HUES64 (cell line): ENCODE results near the gene PCSK2. TPM values are rescaled to one million over a fixed set of nuclear protein-coding genes. Genes with fewer than 3 reads are reported as not detected.
A peak's percentile ranks its signal among the peaks of the same experiment; 100 is the strongest.

Experiments
- H3K27ac ChIP-seq: 2 replicates; pipeline ENCODE4 v1.7.0; 2013; ENCODE audit warnings: low read depth, low read length, inconsistent platforms
- H3K27me3 ChIP-seq: 2 replicates; pipeline ENCODE4 v1.6.1; 2013; ENCODE audit warnings: mild to moderate bottlenecking, low read length; ENCODE audit not compliant: insufficient read depth
- H3K36me3 ChIP-seq: 2 replicates; pipeline ENCODE4 v1.6.1; 2013; ENCODE audit warnings: mild to moderate bottlenecking, low read length; ENCODE audit not compliant: insufficient read depth
- H3K4me1 ChIP-seq: 2 replicates; pipeline ENCODE4 v1.6.1; 2013; ENCODE audit warnings: mild to moderate bottlenecking, low read length, moderate library complexity; ENCODE audit not compliant: insufficient read depth
- H3K4me3 ChIP-seq: 2 replicates; pipeline ENCODE4 v1.5.1; 2013; ENCODE audit warnings: mild to moderate bottlenecking, low read length, moderate library complexity
- H3K9ac ChIP-seq: 2 replicates; pipeline ENCODE4 v1.6.1; 2013; ENCODE audit warnings: mild to moderate bottlenecking, low read depth, low read length
- H3K9me3 ChIP-seq: 2 replicates; pipeline ENCODE4 v1.6.1; 2013; ENCODE audit warnings: low read depth, low read length; ENCODE audit not compliant: insufficient read depth
- WGBS: fragments of 150-250, 120-280 bp; methylation state at CpG from one replicate; pipeline ENCODE4 v1.1.7; 2013; ENCODE audit warnings: missing lambda C conversion rate; 5-methylcytosine and 5-hydroxymethylcytosine counted together
- polyA plus RNA-seq, 2 experiments: library from polyadenylated mRNA; stranded (reverse); fragments of 50-300 nt; gene quantifications; one replicate each; pipeline ENCODE4 v1.2.3, GENCODE V29; 2013

The PCSK2 gene
- 1.8 TPM for polyA plus RNA-seq (2013, experiment 1 of 2)
- polyA plus RNA-seq (2013, experiment 2 of 2) = 2.9 TPM

- Histone ChIP-seq H3K27ac (no peak within 1 kb of the TSS), H3K4me3 (peak within 1 kb of the TSS; percentile 60), H3K9me3 (no peaks in the 10 kb centered on the region), H3K9ac (no peak within 1 kb of the TSS), H3K36me3 (no peaks in the 10 kb centered on the region), H3K27me3 (peaks cover 57% of the 10 kb centered on the region), H3K4me1 (peaks cover 25% of the 10 kb centered on the region)
- under 1% methylated on average over 47 of the region's 53 CpGs for WGBS
Observed at GRCh38 chr20:17226410-17227218, at the start of gene PCSK2. Gene PCSK2 (plus strand): TSS chr20:17227040. CDS start chr20:17227306, 266 bp downstream.

GRCh38 chr20:17177341-17177740 lies 49.5 kb upstream of the PCSK2 start:
- Histone ChIP-seq H3K36me3 (no peaks in the 10 kb centered on the region), H3K27ac (no peak overlapping the region), H3K27me3 (no peaks in the 10 kb centered on the region), H3K9me3 (no peaks in the 10 kb centered on the region), H3K9ac (no peak overlapping the region), H3K4me1 (peaks cover 7% of the 10 kb centered on the region; the same call in 1 of the 2 replicates), H3K4me3 (no peak overlapping the region)
- 90% methylated on average over 5 of the region's 5 CpGs for WGBS

GRCh38 chr20:17179840-17180239 lies 47.0 kb upstream of the PCSK2 start:
- Histone ChIP-seq H3K9ac (no peak overlapping the region), H3K36me3 (no peaks in the 10 kb centered on the region)
- WGBS = 77% methylated on average over 4 of the region's 4 CpGs

GRCh38 chr20:17189976-17190695 lies 36.7 kb upstream of the PCSK2 start:
- WGBS = 93% methylated on average over 6 of the region's 6 CpGs
- Histone ChIP-seq H3K27me3 (no peaks in the 10 kb centered on the region), H3K9me3 (no peaks in the 10 kb centered on the region; the same call in 1 of the 2 replicates), H3K4me1 (no peaks in the 10 kb centered on the region), H3K9ac (no peak overlapping the region), H3K36me3 (no peaks in the 10 kb centered on the region), H3K27ac (no peak overlapping the region), H3K4me3 (no peak overlapping the region)

More at GRCh38 chr20:17179840-17180239, 47.0 kb upstream of the PCSK2 start:
- H3K27ac ChIP-seq = no peak overlapping the region
- H3K27me3 ChIP-seq = no peaks in the 10 kb centered on the region
- peaks cover 7% of the 10 kb centered on the region; the same call in 1 of the 2 replicates for H3K4me1 ChIP-seq
- H3K4me3 ChIP-seq = no peak overlapping the region
- H3K9me3 ChIP-seq = no peaks in the 10 kb centered on the region

- 88% methylated on average over 2 of the region's 2 CpGs for WGBS
- H3K4me3 ChIP-seq = no peak overlapping the region
- no peaks in the 10 kb centered on the region for H3K27me3 ChIP-seq
- no peaks in the 10 kb centered on the region for H3K4me1 ChIP-seq
- no peaks in the 10 kb centered on the region for H3K36me3 ChIP-seq
- H3K27ac ChIP-seq = no peak overlapping the region
- no peak overlapping the region for H3K9ac ChIP-seq
- no peaks in the 10 kb centered on the region for H3K9me3 ChIP-seq
Observed at GRCh38 chr20:17197041-17197440, 29.8 kb upstream of the PCSK2 start.

GRCh38 chr20:17202030-17202429 lies 24.8 kb upstream of the PCSK2 start:
- no peak overlapping the region for H3K27ac ChIP-seq
- no peaks in the 10 kb centered on the region for H3K27me3 ChIP-seq
- H3K9me3 ChIP-seq = no peaks in the 10 kb centered on the region
- no peaks in the 10 kb centered on the region for H3K36me3 ChIP-seq
- H3K4me1 ChIP-seq = peaks cover 10% of the 10 kb centered on the region; the same call in 1 of the 2 replicates
- 79% methylated on average over 2 of the region's 2 CpGs for WGBS
- no peak overlapping the region for H3K9ac ChIP-seq
- H3K4me3 ChIP-seq = no peak overlapping the region

- H3K36me3 ChIP-seq = no peaks in the 10 kb centered on the region
- peaks cover 10% of the 10 kb centered on the region; the same call in 1 of the 2 replicates for H3K4me1 ChIP-seq
- 46% methylated on average over 8 of the region's 8 CpGs for WGBS
- H3K27ac ChIP-seq = no peak overlapping the region
- H3K27me3 ChIP-seq = no peaks in the 10 kb centered on the region
- peak overlapping the region; percentile 28 for H3K4me3 ChIP-seq
- H3K9me3 ChIP-seq = no peaks in the 10 kb centered on the region
- H3K9ac ChIP-seq = no peak overlapping the region
Observed at GRCh38 chr20:17202673-17203072, 24.2 kb upstream of the PCSK2 start.

GRCh38 chr20:17205084-17205813 lies 21.6 kb upstream of the PCSK2 start:
- H3K27me3 ChIP-seq = no peaks in the 10 kb centered on the region
- H3K27ac ChIP-seq = no peak overlapping the region

GRCh38 chr20:17210387-17210786 lies 16.5 kb upstream of the PCSK2 start:
- Histone ChIP-seq H3K27ac (no peak overlapping the region), H3K4me3 (no peak overlapping the region), H3K4me1 (no peaks in the 10 kb centered on the region), H3K9me3 (no peaks in the 10 kb centered on the region), H3K27me3 (no peaks in the 10 kb centered on the region), H3K9ac (no peak overlapping the region), H3K36me3 (no peaks in the 10 kb centered on the region)
- 90% methylated on average over 3 of the region's 3 CpGs for WGBS

More at GRCh38 chr20:17205084-17205813, 21.6 kb upstream of the PCSK2 start:
- Histone ChIP-seq H3K36me3 (no peaks in the 10 kb centered on the region), H3K9me3 (no peaks in the 10 kb centered on the region), H3K4me3 (no peak overlapping the region), H3K4me1 (peaks cover 10% of the 10 kb centered on the region; the same call in 1 of the 2 replicates), H3K9ac (no peak overlapping the region)
- 93% methylated on average over 5 of the region's 7 CpGs for WGBS

GRCh38 chr20:17210983-17211382 lies 15.9 kb upstream of the PCSK2 start:
- Histone ChIP-seq H3K4me1 (no peaks in the 10 kb centered on the region), H3K9ac (no peak overlapping the region), H3K27ac (no peak overlapping the region), H3K4me3 (no peak overlapping the region), H3K27me3 (no peaks in the 10 kb centered on the region), H3K9me3 (no peaks in the 10 kb centered on the region), H3K36me3 (no peaks in the 10 kb centered on the region)
- WGBS = 90% methylated on average over 2 of the region's 2 CpGs

- Histone ChIP-seq H3K4me3 (no peak overlapping the region), H3K9ac (no peak overlapping the region), H3K4me1 (no peaks in the 10 kb centered on the region), H3K9me3 (no peaks in the 10 kb centered on the region), H3K36me3 (no peaks in the 10 kb centered on the region), H3K27ac (no peak overlapping the region), H3K27me3 (no peaks in the 10 kb centered on the region)
Observed at GRCh38 chr20:17215167-17215566, 11.7 kb upstream of the PCSK2 start.
